H1 (cell line): ENCODE data around the gene TMEM63C. TPM values are rescaled to one million over a fixed set of nuclear protein-coding genes. Genes with fewer than 3 reads are reported as not detected.

Experiments used
- JUN ChIP-seq: IDR thresholded peaks from 2 replicates; pipeline ENCODE4 v1.6.1; 2011; ENCODE audit warnings: low read depth, mild to moderate bottlenecking, improper control_type of control experiment, low read length
- PHF8 ChIP-seq: fragments of 200-600 bp; sonication (generic); conservative IDR thresholded peaks from 2 replicates; pipeline ENCODE4 v1.7.1; 2012; ENCODE audit warnings: low read depth, mild to moderate bottlenecking, inconsistent platforms, low read length, moderate library complexity
- RXRA ChIP-seq: IDR thresholded peaks from 2 replicates; pipeline ENCODE4 v1.6.1; 2011; ENCODE audit warnings: low read depth, mild to moderate bottlenecking, low read length, moderate library complexity; ENCODE audit not compliant: insufficient read depth
- SIX5 ChIP-seq: IDR thresholded peaks from 2 replicates; pipeline ENCODE4 v1.6.1; 2011; ENCODE audit warnings: mild to moderate bottlenecking, low read depth, low read length
- polyA plus RNA-seq, 7 experiments: library from polyadenylated mRNA; depleted of rRNA in 3 of 7; stranded (reverse) in 5 of 7; unstranded in 2 of 7; fragments of >200 nt in 5 of 7; fragments of 200-250 nt in 2 of 7; gene quantifications; 1 replicate in 5 of 7; 2 replicates in 1 of 7; 4 replicates in 1 of 7; pipeline versions ENCODE4 v1.2.1 to v1.2.3, GENCODE V29; 2011 to 2013; ENCODE audit warnings: missing spikeins in 2 of 7, mixed read lengths in 2 of 7
- total RNA-seq: library from RNA; stranded (reverse); fragmentation: NEBNext Ultra II Directional; extraction: Animal tissue kit (Norgen Biotek cat#: 25700); gene quantifications from 2 replicates; pipeline ENCODE4 v1.2.1, GENCODE V29; 2021

TMEM63C gene
- total and polyA plus RNA-seq, 2 of the 8 experiments (the other 6 are each of a cell fraction or from before 2014, with no cell fraction given) = 3.0 to 7.6 TPM

DNA sequence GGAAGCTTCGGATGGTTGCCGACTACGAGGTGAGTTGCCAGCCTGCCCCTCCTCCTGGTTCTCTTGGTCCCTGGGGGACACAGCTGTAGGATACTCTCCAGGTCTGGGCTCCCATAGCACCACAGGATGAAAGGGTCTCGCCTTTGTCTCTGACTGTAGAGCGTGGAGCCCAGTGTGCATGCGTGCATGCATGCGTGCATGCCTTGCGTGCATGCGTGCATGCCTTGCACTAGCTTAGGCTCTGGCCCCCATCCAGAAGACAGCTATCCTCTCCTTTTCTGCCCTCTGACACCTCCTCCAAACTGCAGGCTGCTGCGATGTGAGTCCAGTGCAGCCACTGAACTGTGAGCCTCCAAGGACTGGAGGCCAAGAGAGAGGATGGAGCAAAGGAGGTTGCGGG is 70.3 kb downstream of the TMEM63C start (continued):
- no peak for TF ChIP-seq JUN
- TF ChIP-seq RXRA = no peak
- TF ChIP-seq SIX5 = no peak
- no peak for TF ChIP-seq PHF8
- TF ChIP-seq, all 59 proteins: peak for 0
